ENCODE measurements around the gene RDH13.
A peak's percentile ranks its signal among the peaks of the same experiment; 100 is the strongest.
"Not testable (repeated sequence)": the region's sequence is repeated elsewhere in the genome, so short reads cannot be mapped to it uniquely, and the experiment has no call there.

The RDH13 gene

DNA sequence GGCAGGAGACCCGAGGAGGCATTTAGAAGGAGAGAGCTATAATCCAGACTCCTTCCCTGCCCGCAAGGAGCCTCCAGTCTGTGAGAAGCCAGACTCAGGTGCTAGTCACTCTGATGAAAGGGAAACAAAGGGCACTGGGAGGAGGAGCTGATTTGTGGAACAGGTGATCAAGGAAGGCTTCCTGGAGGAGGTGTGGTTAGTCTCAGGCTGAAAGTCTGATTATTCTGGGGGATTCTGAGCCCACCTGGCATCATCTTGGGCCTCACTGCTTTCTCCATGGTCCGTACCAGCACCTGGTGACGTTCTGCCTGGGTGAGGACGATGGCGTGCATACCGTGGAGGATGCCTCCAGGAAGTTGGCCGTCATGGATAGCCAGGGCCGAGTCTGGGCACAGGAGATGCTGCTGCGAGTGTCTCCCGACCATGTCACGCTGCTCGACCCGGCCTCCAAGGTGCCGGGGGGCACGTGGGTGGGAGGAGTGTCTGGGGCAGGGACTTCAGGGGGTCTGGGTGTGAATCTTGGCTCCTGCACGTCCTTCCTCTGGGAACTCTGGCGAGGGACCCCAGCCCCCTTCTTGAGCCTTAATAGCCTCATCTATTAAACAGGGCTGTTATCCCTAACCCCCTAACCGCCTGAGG, 16.6 kb upstream of the RDH13 start:
- DNase-seq (ENCODE audit: low read depth, low spot score) = no peak

GRCh38 chr19:55078996-55079395, 16.0 kb upstream of the RDH13 start:
- DNase-seq (ENCODE audit: low read depth, low spot score) = no peak

DNA sequence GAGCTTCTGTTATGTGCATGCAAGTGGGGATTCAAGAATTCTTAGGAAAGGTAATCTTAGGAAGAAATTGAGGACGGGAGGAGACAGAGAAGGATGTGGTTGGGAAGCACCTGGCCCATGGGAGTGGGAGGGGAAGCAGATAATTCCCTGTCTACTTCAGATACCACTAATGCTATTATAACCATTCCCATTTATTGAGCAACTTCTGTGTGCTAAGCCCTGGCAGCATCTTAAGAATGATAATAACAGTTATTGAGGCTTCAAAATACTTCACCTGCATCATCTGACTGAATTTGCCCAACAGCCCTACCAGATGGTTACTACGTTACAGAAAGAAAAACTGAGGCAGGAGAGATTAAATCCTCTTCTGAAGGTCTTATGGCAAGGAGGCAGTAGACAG, 14.2 kb upstream of the RDH13 start:
- DNase-seq (ENCODE audit: low read depth, low spot score) = no peak

DNA sequence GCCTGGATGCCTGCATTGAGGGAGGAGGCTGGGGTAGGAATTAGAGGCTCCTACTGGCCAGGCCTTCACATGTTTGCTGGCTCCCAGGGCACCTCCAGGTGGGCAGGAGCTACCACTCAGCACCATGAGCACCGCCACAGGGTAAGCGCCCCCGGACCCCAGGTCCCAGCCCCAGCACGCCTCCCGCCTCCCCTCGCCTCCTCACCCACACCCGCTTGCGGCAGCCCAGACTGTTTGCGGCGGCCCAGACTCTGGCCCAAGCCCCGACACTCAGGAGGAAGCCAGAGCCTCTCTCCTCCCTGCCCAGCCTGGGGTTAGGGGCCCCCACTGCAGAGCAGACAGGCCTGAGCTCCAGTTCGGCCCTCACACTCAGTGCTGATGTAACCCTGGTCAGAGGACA, 13.4 kb upstream of the RDH13 start:
- DNase-seq (ENCODE audit: low read depth, low spot score) = no peak

DNA sequence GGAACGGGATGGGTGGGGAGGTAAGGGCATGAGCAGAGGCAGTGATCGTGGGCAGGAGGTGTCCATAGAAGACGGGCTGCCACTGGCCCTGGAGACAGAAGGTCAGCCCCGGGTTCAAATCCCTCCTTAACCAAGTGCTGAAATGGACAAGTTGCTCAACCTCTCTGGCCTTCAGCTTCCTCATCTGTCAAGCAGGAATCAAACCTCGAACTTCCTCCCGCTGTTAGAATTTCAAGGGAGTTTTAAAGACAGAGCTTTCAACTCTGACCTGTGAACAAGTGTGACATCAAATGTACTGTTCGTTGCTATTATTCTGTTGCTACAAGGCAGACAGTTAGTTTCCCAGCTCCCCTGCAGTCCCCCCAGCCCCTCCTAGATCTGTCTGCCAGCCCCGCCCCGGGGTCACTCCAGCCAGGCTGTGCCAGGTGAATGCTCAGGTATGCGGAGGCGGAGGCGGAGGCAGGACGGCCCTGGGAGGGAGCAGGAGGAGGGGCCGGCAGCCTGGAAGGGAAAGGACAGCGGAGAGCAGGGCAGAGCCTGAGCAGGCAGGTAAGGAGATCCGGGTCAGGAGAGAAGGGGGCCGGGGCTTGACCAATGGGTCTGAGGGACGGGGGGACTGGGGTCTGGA, 12.5 kb upstream of the RDH13 start, which contains the start of gene EPS8L1:
TSS of gene EPS8L1 (plus strand) at position 499 of the 628 bp plus-strand sequence. CDS start 576 bp downstream, outside the sequence.
- DNase-seq (ENCODE audit: low read depth, low spot score) = no peak

DNA sequence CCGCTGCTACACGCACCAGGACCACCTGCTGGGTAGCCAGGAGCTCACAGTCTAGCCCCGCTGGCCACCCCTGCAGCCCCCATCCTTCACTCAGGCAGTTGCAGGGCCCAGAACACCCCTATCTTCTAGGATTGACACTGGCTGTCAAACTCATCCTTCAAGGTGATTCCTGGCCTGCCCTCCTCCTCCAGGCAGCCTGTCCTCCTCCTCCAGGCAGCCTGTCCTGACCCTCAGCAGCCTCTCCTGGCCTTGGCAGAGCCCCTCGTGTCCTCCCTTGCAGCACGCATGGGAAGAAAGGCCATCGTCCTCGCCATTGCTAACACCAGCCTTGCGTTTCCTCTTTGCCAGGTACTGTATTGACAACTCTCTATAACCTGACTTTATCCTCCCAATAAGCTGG, 9.0 kb upstream of the RDH13 start:
- no peak for DNase-seq (ENCODE audit: low read depth, low spot score)

- peak; percentile 67 for DNase-seq (ENCODE audit: low read depth, low spot score)
Observed at GRCh38 chr19:55071129-55071502, 8.2 kb upstream of the RDH13 start.

DNA sequence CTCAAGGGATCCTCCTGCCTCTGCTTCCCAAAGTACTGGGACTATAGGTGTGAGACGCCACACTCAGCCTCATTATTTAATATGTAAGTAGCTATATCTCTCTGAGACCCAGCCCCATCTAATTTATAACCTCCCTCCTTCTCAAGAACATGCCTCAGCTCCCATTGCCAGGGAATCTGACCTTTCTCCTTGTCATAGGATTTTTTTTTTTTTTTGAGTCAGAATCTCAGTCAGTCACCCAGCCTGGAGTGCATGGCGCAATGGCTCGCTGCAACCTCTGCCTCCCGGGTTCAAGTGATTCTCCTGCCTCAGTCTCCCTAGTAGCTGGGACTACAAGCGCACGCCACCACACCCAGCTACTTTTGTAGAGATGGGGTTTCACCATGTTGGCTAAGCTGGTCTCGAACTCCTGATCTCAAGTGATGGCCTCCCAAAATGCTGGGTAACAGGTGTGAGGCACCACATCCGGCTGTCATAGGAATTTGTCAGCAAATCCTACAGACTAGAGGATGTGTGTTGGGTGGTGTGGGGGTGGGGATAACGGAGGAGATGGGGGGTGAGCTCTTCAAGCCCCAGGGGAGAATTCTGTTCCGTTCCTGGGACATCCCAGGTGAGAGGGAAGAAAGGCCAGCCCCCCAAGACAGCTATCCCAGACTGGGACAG, 7.6 kb upstream of the RDH13 start:
- no peak for DNase-seq (ENCODE audit: low read depth, low spot score)

DNA sequence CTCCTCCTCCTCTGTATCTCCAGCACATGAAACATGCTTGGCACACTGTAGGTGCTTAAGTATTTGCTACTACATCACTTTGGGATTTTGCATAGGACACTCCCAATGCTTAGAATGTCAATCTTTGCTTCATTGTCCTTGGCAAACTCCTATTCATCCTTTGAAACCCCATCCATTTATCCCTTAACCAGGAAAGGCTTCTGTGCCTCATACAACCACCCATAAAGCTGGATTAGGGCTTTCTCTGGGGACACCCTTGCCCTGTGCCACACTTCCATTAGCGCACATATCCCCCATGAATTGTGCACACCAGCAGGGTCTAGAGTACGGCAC, 6.9 kb upstream of the RDH13 start:
- DNase-seq (ENCODE audit: low read depth, low spot score) = no peak

- DNase-seq (ENCODE audit: low read depth, low spot score) = peak; percentile 43
Observed at GRCh38 chr19:55068950-55069864, 6.3 kb upstream of the RDH13 start.

DNA sequence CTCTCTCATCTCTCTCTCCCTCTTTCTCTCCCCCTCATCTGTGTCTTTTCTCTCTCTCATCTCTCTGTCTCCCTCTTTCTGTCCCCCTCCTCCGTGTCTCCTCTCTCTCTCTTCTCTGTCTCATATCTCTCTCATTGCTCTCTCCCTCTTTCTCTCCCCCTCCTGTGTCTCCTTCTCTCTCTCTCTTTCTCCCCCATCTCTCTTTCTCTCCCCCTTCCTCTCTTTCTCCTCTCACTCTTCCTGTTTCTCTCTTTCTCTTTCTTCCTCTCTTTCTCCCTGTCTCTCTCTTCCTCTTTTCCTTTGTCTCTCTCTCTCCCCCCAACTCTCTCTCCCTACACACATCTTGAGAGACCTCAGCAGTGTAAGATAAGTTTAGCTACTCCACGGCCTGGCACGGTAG, 4.9 kb upstream of the RDH13 start:
- no peak for DNase-seq (ENCODE audit: low read depth, low spot score)

GRCh38 chr19:55066107-55066709, 3.3 kb upstream of the RDH13 start:
- peak; percentile 41 for DNase-seq (ENCODE audit: low read depth, low spot score)

GRCh38 chr19:55065516-55065915, 2.6 kb upstream of the RDH13 start:
- not testable (repeated sequence) for DNase-seq (ENCODE audit: low read depth, low spot score)

DNA sequence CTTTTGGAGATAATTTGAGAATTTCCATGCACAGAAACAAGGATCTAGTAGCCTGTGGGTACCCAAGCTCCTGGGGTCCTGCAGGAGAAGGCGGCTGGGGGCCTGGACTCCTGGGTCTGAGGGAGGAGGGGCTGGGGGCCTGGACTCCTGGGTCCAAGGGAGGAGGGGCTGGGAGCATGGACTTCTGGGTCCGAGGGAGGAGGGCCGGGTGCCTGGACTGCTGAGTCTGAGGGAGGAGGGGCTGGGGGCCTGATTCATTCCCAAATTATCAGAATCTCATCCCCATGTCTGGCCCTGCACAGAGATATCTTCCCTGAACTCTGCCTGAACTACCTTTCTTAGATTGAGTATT, 520 bp upstream of the RDH13 start:
- DNase-seq (ENCODE audit: low read depth, low spot score) = no peak

- DNase-seq (ENCODE audit: low read depth, low spot score) = not testable (repeated sequence)
Observed at GRCh38 chr19:55060287-55060686, 2.7 kb downstream of the RDH13 start.

- no peak for DNase-seq (ENCODE audit: low read depth, low spot score)
Observed at GRCh38 chr19:55058781-55059610, 4.0 kb downstream of the RDH13 start.

DNA sequence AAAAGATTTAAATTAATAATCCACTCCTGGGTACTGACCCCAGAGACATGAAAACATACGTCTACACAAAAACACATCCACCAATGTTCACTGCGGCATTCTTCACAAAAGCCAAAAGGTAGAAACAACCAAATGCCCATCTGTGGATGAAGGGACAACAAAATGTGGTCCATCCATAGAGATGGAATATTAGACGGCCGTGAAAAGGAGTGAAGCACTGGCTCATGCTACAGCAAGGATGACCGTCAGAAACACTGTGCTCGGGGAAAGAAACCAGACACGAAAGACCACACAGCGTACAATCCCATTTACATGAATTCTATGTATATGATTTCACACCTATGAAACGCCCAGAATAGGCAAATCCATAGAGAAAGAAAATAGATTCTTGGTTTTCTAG, 6.1 kb downstream of the RDH13 start:
- no peak for DNase-seq (ENCODE audit: low read depth, low spot score)

GRCh38 chr19:55053735-55054134, 9.2 kb downstream of the RDH13 start:
- no peak for DNase-seq (ENCODE audit: low read depth, low spot score)

DNA sequence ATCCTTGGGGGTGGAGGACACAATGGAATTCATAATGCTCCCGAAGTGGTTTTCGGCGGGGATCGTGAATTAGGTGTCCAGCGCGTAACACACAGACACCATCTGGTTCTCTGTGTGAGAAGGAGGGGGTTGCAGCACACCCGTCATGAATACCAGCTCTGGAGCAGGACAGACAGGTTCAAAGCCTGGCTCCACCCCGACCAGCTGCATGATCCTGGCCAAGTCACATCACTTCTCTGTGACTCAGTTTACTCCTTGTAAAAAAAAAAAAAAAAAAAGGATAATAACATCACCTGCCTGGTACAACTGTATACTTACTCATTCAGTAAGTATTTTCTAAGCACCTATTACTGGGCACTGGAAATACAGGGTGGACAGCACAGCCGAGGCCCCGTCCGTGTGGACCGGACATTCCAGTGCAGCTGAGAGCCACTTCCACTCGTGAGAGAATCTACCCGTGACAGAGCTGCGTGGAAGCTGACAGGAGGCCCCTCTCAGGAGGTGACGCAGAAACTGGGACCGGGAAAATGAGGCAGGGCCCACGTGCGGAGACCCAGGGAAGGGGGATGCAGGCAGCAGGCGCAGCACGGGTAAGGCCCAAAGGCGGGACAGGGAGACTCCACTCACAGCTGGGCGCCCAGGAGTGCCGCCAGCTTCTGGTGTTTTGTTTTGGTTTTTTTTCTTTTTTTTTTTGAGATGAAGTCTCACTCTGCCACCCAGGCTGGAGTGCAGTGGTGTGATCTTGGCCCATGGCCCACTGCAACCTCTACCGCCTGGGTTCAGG, 12.0 kb downstream of the RDH13 start:
- no peak for DNase-seq (ENCODE audit: low read depth, low spot score)

DNA sequence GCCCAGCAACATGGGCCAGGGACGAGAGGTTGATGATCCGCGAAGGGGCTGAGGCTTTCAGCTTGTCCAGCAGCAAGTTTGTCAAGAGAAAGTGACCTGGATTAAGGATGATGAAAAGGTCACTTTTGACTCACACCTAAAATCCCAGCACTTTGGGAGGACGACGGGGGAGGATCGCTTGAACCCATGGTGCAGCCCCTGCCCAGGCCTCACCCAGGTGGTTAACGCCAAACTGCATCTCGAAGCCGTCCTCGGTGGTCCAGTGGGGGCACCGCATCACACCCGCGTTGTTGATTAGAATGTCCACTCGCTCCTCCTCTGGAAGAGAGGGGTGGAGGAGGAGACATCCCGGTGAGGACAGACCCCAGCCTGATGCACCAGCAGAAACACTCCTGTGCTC, 14.5 kb downstream of the RDH13 start:
- DNase-seq (ENCODE audit: low read depth, low spot score) = no peak
